ENCODE data around the gene PARVB.

DNA sequence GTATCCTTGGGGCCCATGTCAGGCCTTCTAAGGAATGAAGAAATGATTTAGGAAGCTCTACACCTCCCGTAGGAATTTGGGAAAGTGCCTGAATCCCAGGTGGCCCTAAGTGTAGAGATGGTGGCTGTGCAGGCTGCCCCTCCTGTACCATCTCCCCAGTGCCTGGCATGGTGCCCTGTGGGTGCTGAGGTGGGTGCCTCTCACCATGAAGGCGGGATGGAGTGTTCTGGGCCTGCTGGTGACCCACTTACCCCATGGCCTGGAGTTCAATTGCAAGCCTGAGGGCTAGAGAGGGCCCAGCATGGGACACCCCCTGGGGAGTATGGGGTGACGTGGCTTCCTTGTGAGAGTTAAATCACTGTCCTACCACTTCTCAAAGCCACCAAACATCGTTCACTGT lies 49.1 kb upstream of the PARVB start:
- TF ChIP-seq CTCF (IDR thresholded peaks at IDR 0.05) (no peak), POLR2A (IDR thresholded peaks at IDR 0.05) (no peak)

Measured in esophagus squamous epithelium (tissue), 4 donors.